ENCODE results near the gene MED8. TPM values are rescaled to one million over a fixed set of nuclear protein-coding genes. Genes with fewer than 3 reads are reported as not detected.
A peak's percentile ranks its signal among the peaks of the same experiment; 100 is the strongest.
"Not testable (repeated sequence)": the region's sequence is repeated elsewhere in the genome, so short reads cannot be mapped to it uniquely, and the experiment has no call there.

Gene MED8
- total RNA-seq, 1 experiment from 2014 or later: 36.5 TPM

DNA sequence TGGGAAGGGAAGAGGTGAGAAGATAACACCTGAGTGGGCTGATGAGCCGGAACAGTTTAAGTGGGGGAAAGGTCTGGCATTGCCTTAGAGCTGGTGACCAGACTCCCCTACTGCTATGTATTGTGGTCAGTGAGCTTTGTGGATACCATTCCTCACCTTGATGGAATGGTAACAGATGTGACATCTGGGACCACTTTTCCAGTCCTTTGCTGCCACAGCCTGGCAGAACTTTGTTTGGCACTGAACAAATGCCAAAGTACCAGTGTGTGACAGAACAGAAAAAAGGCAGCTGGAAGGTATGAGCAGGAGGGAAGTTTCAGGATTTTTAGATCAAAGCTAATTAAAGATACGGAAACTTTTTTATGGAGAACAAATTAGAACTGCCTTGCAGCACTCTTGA lies 6.2 kb downstream of the MED8 start:
- DNase-seq (ENCODE audit: low spot score): peak; percentile 56

DNA sequence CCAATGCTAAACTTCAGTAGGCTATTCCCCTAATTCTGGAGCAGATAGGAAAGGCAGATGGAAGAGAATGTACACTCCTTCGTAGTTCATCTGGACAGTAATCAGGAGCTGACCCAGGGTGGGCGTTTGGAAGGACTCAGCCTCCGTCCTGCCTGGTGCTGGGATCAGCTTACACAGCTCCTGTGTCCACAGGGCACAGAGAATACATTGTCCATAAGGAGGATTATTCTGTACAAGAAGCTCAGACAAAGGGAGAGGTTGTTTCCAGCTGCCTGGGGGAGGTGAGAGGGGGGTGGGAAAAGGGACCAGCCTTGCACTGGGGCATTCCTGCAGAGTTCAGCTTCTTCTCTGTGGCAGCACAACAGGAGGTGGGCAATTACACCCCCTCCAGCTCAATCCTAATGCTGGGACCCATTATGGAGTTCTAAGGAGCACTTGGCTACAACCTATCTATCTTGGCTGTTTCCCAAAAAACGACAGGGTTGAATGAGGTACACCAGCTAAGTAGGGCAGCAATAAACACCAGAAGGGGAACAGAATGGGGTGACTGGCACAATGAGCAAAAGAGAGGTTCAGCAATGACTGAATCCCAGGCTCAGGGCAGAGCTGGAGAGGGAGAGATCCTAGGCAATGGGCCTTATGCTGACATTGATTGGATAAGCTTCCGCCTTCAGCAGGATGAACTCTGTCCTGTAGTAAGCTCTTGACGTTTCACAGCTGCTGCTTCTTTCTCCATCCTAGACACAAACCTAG lies 7.4 kb downstream of the MED8 start:
- DNase-seq (ENCODE audit: low spot score): no peak

GRCh38 chr1:43381612-43382011 lies 8.0 kb downstream of the MED8 start:
- no peak for DNase-seq (ENCODE audit: low spot score)

GRCh38 chr1:43379476-43379875 lies 10.1 kb downstream of the MED8 start:
- no peak for DNase-seq (ENCODE audit: low spot score)

DNA sequence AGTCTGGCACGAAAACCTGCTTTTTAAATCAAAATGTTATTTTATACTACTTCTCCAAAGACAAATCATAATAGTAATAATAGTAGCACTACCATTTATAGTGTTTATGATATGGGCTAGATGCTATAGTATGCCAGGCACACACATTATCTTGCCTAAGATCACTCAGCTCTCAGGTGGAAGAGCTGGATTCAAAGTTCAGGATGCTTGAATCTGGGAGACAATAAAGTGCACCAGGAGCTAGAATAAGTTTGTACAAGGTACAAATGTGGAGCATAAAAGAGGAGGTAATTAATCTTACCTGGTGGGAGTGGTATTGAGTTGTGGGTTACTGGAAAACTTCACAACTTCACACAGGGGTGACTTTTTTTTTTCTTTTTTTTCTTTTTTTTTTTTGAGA lies 11.8 kb downstream of the MED8 start:
- DNase-seq (ENCODE audit: low spot score): no peak

DNA sequence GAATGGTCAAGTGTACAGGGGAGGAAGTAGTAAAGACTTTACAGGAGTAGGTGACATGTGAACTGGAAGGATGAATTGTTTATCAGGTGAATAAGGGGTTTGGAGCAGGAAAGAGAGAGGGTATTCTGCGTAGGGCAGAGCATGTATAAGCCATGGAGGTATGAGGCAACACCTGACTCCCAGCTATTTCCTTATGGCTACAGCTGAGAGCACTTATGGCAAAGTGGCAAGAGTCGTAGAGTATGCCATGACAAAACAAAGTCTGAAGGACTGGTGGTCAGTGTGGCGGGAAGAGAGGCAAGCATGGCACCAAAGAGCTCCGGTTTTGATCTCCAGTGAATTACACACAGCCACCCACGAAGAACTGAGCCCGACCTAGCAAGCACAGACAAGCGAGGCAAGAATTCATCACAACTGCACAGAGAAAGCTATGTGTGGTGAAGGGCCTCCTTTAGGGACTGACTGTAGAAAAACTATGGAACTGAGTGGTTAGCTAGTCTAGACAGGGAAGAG lies 12.8 kb downstream of the MED8 start:
- no peak for DNase-seq (ENCODE audit: low spot score)

GRCh38 chr1:43373066-43373940 lies 16.3 kb downstream of the MED8 start:
- peak; percentile 86 for DNase-seq (ENCODE audit: low spot score)

DNA sequence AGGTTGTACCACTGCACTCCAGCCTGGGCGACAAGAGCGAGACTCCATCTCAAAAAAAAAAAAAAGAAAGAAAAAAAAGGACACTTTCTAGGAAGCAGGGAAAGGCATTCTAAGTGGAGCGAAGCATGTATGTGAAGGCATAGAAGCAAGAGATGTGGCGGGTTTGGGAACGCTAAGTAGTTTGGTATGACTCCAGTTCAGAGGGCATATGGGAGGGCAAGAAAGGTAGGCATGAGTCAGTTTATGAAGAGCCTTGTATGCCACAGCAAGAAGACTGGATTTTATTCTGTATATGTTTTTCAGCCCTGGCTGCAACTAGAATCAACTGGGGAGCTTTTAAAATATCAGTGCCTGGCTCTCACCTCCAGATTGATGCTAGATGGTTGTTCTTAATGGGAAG lies 17.4 kb downstream of the MED8 start:
- DNase-seq (ENCODE audit: low spot score): no peak

DNA sequence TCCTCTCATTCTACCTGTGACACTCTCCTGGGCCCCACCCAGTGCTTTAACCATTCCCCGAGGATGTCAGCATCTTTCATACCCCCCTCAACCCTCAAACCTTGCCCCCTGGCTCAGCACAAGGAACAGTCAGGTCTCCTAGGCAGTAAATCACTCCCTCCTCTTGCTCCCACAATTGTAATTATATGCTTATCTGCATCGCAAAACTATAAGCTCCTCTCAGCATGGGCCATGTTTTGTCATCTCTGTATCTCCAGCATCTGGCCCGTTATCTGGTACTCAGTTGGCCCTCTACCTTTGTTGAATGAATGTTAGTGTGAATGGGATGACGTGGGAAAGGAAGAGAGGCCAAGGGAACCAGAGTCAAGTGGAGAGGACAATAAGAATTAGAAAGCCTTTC lies 19.0 kb downstream of the MED8 start:
- no peak for DNase-seq (ENCODE audit: low spot score)

DNA sequence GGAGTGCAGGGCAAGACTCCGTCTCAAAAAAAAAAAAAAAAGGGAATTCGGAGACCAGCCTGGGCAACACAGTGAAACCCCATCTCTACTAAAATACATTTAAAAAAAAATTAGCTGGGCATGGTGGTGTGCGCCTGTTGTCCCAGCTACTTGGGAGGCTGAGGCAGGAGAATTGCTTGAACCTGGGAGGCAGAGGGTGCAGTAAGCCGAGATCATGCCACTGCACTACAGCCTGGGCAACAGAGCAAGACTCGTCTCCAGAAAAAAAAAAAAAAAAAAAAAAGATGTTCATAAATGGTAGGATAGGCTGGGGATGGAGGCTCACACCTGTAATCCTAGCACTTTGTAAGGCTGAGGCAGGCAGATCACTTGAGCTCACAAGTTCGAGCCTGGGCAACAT lies 19.8 kb downstream of the MED8 start:
- not testable (repeated sequence) for DNase-seq (ENCODE audit: low spot score)

DNA sequence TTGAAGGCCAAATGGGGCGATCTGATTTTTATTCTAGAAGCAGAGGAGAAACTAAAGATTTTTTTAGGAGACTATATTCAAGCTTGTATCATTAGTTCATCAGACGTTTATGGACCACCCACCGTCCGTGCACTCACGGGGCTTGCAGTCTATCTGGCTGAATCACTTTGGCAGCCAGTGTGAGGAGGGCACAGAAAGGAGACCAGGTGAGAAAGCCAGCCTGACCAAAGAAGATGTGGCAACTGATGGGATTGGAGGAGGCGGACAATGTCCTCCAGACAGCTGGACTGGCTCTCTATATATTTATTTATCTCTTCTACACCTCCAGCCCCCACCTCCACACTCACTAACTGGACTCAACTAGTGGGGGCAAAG lies 21.0 kb downstream of the MED8 start:
- DNase-seq (ENCODE audit: low spot score): no peak

- DNase-seq (ENCODE audit: low spot score): peak; percentile 91
Measured at GRCh38 chr1:43367904-43368645, 21.5 kb downstream of the MED8 start, which contains the start of gene ELOVL1. Gene ELOVL1, minus strand, starts transcription at chr1:43368011. Its CDS starts 2,402 bp downstream, at chr1:43365609.

DNA sequence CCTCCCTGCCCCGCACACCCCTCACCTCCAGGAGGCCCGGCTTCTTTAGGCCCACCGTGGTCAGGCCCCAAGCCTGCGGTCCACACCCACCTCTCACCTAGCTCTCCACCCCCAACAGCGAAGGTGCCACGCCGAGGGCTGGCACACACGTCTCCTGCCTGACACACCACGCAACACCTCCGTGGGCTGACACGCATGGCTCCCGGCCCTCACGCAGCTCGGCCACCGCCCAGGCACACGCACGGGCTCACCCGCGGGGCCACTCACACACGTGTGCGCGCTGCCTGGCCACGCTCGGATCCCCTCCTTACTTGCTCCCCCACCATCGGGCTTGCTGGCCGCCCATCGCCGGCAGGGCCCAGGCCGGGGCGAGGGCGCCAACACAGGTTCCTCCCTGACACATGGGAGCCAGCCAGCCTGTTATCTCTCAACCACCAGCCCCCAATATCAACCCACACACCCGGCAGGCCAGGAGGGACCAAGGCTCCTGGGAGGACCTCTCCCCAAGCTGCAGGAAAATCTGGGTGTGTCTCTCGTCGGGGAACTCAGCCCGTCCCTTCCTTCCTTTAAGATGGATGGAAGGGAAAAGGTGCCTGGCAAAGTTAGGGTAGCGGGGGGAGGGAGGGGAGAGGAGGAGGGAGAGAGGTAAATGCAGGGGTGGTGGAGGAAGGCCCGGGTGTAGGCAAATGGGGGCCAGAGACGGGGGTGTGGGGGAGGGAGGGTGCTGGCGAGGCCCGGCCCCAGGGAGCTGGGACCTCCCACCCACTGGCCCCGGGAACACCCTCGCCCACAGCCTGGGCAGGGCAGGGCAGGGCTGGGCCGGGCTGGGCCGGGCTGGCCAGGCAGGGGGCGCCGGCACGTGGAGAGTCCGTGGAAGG lies 22.3 kb downstream of the MED8 start:
- DNase-seq (ENCODE audit: low spot score): no peak

DNA sequence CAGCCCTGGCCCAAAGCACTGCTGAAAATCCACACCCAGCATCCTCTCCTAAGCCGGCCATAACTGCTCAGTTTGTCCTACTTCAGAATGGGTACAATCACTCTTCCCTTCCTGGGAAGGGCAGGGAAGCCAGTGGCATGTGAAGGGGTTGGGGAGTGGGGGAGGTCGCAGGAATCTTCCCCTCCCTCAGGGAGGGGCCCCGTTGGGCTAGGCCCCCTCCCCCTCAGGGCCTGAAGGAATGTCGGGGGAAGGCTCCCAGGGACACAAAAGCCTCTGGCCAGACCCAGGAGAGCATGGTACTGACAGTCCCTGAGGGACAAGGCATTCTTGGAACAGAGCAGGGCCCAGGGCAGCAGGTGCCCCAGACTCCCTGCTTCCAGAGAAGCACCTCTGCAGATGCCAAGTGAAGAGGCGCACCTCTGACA lies 23.0 kb downstream of the MED8 start:
- DNase-seq (ENCODE audit: low spot score): peak; percentile 59

- DNase-seq (ENCODE audit: low spot score): peak; percentile 87
Measured at GRCh38 chr1:43366179-43366578, 23.4 kb downstream of the MED8 start.

- no peak for DNase-seq (ENCODE audit: low spot score)
Measured at GRCh38 chr1:43365678-43366077, 23.9 kb downstream of the MED8 start.

DNA sequence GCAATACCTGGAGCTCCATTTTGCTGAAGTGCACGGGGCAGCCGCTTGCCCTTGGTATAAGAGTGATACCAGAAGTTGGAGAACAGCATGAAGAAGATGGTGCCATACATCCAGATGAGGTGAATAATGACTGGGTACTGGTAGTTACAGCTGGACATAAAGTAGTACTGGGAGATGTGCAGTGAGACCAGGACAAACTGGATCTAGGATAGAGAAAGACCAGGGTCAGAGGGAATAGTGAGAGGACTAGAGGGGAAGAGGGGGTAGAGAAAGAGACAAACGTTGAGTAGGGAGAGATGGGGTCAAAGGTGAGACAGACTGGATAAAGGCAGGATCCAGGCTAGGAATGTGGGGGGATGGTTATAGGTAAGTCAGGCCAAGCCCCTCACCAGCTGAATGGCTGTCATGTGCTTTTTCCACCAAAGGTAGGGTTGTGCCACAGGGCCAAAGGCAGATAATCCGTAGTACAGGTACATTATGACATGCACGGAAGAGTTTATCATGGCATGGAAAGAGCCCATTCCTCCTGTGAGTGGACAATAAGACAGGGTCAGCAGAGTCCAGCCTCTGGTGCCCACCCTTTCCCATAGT lies 25.6 kb downstream of the MED8 start:
- DNase-seq (ENCODE audit: low spot score): no peak

- no peak for DNase-seq (ENCODE audit: low spot score)
Measured at GRCh38 chr1:43363283-43363934, 26.2 kb downstream of the MED8 start.

- DNase-seq (ENCODE audit: low spot score): no peak
Measured at GRCh38 chr1:43360616-43361015, 29.0 kb downstream of the MED8 start.

DNA sequence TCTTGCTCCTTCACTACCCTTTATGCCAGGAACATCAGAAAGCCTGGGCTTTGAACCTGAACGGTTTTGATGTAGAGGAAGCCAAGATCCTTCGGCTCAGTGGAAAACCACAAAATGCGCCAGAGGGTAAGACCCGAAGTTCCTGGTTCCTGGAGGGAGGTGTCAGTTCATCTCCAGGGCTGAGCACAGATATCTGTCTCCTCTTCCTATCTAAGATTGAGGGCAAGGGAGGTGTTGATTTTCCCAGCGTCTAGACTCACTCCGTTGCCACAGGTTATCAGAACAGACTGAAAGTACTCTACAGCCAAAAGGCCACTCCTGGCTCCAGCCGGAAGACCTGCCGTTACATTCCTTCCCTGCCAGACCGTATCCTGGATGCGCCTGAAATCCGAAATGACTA lies 29.9 kb downstream of the MED8 start:
- no peak for DNase-seq (ENCODE audit: low spot score)

All from HT-29 (cell line).